Rectal smooth muscle tissue (tissue), 1 donor: Measurements from ENCODE around the gene C22orf39.

Source experiments
- H3K27ac ChIP-seq: one replicate; pipeline ENCODE4 v1.7.0; 2013; ENCODE audit warnings: low read depth, low read length, inconsistent platforms
- H3K27me3 ChIP-seq: one replicate; pipeline ENCODE4 v1.7.0; 2013; ENCODE audit warnings: low read length; ENCODE audit not compliant: control insufficient read depth, insufficient read depth
- H3K36me3 ChIP-seq: one replicate; pipeline ENCODE4 v1.7.0; 2013; ENCODE audit warnings: low read length; ENCODE audit not compliant: control insufficient read depth, insufficient read depth
- H3K4me1 ChIP-seq: one replicate; pipeline ENCODE4 v1.7.0; 2013; ENCODE audit warnings: low read length; ENCODE audit not compliant: control insufficient read depth, insufficient read depth
- H3K4me3 ChIP-seq: one replicate; pipeline ENCODE4 v1.7.0; 2013; ENCODE audit warnings: low read length
- H3K9ac ChIP-seq: one replicate; pipeline ENCODE4 v1.7.0; 2013; ENCODE audit warnings: low read length

Gene C22orf39

DNA sequence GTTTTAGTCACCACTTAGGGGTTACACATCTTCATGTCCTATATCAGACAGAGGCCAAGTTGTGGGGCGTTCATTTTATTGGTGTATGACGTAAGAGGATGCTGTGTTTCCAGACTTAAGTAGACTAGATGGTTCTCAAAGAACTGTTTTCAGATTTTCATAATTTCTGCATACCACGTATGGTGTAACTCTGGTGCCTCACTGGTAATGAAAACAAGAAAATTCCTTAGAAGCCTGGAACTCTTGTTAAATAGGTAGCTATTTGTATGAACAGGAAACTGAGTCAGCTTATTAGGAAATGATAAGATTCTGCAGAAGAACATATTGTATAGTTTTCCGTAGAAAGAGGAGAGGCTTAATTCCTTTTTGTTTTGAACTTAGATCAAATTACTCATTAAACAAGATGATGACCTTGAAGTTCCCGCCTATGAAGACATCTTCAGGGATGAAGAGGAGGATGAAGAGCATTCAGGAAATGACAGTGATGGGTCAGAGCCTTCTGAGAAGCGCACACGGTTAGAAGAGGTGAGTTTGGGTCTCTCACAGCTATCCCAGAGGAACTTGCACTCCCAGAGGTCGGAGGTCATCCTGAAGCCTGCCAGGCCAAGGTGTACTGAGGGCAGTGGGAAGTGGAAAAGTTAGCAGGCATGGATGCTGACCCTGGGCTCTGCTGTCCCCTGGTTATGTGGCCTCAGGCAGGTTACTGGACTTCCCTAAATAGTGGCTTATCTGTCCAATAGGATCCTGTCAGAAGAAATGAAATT is 36.2 kb upstream of the C22orf39 start:
- no peaks in the 10 kb centered on the region for H3K36me3 ChIP-seq
- H3K9ac ChIP-seq = no peak overlapping the region
- H3K4me3 ChIP-seq = no peak overlapping the region
- no peaks in the 10 kb centered on the region for H3K4me1 ChIP-seq
- no peak overlapping the region for H3K27ac ChIP-seq
- H3K27me3 ChIP-seq = no peaks in the 10 kb centered on the region

DNA sequence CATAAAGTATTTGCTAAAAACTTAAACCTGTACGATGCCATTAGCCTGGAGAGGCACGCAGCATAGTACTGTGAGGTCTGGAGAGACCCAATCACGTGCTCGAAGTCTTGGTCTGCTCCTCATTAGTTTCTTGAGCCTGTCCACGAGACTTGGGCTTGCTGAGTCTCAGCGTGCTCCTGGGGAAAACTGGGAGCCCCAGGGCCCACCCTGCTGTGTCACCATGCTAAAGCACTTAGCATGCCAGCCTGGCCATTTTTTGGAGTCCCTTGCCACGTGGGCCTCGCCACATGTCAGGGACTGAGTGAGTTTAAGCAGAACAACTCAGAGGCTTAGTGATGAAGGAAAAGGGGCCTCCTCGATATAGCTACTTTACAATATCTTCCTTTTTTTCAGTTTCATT is 34.8 kb upstream of the C22orf39 start:
- H3K27me3 ChIP-seq = no peaks in the 10 kb centered on the region
- no peaks in the 10 kb centered on the region for H3K36me3 ChIP-seq
- no peak overlapping the region for H3K27ac ChIP-seq
- H3K4me3 ChIP-seq = no peak overlapping the region
- H3K4me1 ChIP-seq = peaks cover 9% of the 10 kb centered on the region
- no peak overlapping the region for H3K9ac ChIP-seq

DNA sequence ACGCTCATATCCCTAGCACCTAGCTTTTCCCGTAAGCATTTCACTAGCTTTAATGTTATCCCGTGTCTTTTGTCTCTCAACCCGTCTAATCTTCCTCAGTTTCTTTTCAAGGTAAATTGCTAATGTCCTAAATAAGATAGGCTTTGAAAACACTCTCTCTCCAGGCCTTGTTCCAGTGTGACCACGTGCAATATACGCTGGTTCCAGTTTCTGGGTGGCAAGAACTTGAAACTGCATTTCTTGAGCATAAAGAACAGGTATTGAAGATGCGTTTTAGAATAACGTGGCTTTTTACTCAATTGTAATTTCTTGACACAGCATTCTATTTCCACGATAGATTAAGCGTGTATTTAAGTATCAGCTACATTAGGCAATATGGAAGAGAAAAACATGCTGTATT is 33.3 kb upstream of the C22orf39 start:
- Histone ChIP-seq H3K27ac (no peak overlapping the region), H3K4me1 (peaks cover 9% of the 10 kb centered on the region), H3K27me3 (no peaks in the 10 kb centered on the region), H3K9ac (no peak overlapping the region), H3K4me3 (no peak overlapping the region), H3K36me3 (no peaks in the 10 kb centered on the region)

DNA sequence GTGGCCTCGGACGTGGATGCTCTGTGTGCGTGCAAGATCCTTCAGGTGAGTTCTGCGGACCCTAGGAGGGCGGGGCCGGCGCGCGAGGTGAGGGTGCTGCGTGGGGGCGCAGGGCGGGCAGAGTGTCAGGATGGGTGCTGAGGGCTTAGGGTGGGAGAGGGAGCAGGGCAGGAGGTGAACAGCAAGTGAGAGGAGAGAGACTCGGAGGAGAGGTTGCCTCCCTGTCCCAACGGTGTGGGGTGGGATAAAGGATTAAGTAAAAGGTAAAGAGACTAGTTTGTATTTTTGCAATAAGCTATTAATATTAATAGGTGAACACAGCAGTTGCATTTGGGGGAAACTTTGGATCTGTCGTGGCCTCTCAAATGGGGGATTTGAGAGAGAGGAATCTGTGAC is 32.7 kb upstream of the C22orf39 start:
- peaks cover 9% of the 10 kb centered on the region for H3K4me1 ChIP-seq
- no peaks in the 10 kb centered on the region for H3K36me3 ChIP-seq
- peak overlapping the region; percentile 52 for H3K4me3 ChIP-seq
- no peak overlapping the region for H3K9ac ChIP-seq
- H3K27ac ChIP-seq = no peak overlapping the region
- H3K27me3 ChIP-seq = no peaks in the 10 kb centered on the region

DNA sequence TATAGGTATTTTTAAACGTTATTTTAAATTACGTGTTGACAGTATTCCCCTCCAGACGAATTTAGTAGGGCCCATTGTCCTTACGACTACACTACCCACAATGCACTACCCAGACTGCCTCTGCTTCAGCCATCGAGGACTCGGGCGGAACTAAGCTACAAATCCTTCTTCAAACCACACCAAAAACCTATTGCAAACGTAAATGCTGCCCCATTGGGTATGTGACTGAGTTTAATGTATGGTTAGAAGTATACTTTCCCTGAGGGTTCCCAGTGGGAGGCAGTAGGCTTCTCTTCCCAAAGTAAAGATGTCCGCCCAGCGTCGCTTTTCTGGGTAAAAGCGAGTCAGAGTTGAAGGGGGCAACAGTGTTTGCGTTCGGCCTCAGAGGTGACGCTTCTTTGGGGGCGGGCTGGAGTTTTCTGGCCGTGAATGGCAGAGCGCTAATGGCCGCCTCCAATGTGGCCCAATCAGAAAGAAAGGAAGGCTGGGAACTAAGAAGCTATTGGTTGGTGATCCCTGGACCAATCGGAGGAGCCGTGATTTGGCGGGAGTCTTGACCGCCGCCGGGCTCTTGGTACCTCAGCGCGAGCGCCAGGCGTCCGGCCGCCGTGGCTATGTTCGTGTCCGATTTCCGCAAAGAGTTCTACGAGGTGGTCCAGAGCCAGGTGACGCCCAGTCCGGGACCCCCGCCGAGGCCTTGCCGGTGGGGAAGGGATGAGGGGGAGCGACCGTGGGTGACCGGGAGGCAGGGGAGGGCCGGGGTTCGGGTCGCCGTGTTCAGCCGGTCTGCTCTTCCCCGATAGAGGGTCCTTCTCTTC is 32.1 kb upstream of the C22orf39 start, which contains the start of gene CDC45:
Gene CDC45 (plus strand): TSS at position 566 of the 818 bp plus-strand sequence. CDS start 49 bp downstream, at position 615.
- Histone ChIP-seq H3K4me3 (peak within 1 kb of the TSS; percentile 89), H3K4me1 (peaks cover 9% of the 10 kb centered on the region), H3K9ac (peak within 1 kb of the TSS; percentile 81), H3K27ac (peak within 1 kb of the TSS; percentile 100), H3K27me3 (no peaks in the 10 kb centered on the region), H3K36me3 (peaks cover 3% of the 10 kb centered on the region)

DNA sequence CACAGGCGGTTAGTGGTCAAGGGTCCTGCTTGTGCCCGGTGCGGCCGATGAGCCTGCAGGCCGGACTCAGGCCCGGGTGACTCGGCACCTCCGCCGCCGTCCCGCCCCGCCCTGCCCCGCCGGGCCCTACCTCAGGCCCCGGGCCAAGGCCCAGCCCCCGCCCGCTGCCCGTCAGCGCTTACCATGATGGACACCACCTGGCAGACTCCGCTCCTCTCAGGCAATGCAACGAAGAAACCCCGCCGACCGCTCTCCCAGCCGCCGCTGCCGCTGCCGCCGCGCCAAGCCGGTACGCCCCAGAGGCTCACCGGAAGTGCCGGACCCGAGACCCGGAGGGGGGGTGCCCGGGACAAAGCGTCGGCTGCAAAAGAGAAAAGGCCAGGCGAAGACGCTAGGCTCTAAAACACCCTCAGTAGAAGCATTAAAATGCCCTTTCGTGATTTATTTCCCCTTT is 31.4 kb upstream of the C22orf39 start, which contains the start of gene UFD1:
Gene UFD1 (minus strand): TSS at position 293 of the 454 bp plus-strand sequence. CDS start 108 bp downstream, at position 185.
- Histone ChIP-seq H3K4me3 (peak within 1 kb of the TSS; percentile 89), H3K9ac (peak within 1 kb of the TSS; percentile 81), H3K27me3 (no peaks in the 10 kb centered on the region), H3K4me1 (peaks cover 9% of the 10 kb centered on the region), H3K27ac (peak within 1 kb of the TSS; percentile 100), H3K36me3 (peaks cover 4% of the 10 kb centered on the region)

DNA sequence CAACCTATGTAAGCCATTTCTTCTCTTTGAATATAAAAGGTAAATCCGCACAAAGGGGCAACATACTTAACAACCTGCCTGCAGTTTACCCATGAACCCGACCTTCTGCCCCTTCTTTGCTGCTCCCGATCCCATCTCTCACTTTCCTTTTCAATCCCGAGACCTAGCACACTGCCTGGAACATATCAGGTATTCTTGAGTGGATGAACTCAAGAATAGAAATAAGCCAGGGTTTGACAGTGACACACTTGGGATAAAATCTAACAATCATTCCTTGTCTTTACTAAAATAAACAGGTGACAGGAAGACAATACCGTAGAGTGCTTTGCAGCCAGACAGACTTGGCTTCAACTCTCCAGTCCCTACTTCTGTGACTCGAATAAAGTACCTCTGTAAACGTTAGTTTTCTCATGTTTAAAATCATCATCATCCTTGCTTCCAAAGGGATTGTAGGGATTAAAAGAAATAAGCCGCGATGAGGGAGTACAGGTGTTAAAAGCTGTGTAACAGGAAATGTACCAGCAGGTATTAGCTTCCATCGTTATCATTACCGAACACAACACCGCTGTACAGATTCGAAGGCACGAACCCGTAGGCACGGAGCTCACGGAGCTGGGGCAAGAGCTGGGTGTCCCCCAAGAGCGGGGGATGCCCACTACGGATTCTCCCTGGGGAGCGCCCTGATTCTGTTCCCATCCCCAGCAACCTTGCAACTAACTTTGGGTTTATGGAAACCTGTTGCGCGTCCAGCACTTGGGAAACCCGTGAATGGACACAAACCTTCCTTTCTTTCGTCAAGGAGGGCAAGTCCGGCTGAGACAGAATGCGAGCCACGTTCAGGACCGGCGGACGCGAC is 30.8 kb upstream of the C22orf39 start:
- Histone ChIP-seq H3K27me3 (no peaks in the 10 kb centered on the region), H3K36me3 (peaks cover 8% of the 10 kb centered on the region), H3K9ac (peak overlapping the region; percentile 70), H3K4me1 (peaks cover 9% of the 10 kb centered on the region), H3K4me3 (peak overlapping the region; percentile 89), H3K27ac (peak overlapping the region; percentile 100)

DNA sequence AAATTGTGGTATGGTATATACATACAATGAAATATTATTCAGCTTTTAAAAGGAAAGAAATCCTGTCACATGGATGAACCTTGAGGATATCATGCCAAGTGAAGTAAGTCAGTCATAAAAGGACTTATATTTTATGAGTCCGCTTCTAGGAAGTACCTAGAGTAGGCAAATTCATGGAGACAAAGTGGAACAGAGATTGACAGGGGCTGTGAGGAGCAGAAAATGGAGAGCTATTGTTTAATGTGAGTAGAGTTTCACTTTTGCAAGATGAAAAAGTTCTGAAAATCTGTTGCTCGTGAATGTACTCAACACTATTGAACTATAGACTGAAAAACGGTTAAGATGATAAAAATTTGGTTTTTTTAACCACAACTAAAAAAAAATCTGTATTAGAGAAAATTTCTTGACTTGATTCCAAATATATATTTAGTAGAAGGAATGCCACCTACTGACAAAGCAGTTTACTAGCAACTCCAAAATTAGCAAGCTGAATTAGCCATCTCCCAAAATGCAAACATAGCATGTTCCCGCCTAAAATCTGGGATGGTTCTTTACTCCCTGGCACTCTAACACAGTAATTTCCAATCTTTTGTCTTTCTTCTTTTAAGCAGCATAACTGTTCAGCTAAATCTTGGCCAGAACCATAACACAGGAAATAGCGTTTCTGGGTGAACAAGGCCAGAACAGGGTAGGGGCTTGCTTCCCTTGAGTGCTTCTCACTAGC is 30.0 kb upstream of the C22orf39 start:
- Histone ChIP-seq H3K27ac (no peak overlapping the region), H3K4me3 (peak overlapping the region; percentile 89), H3K9ac (peak overlapping the region; percentile 32), H3K4me1 (peaks cover 9% of the 10 kb centered on the region), H3K27me3 (no peaks in the 10 kb centered on the region), H3K36me3 (peaks cover 9% of the 10 kb centered on the region)

DNA sequence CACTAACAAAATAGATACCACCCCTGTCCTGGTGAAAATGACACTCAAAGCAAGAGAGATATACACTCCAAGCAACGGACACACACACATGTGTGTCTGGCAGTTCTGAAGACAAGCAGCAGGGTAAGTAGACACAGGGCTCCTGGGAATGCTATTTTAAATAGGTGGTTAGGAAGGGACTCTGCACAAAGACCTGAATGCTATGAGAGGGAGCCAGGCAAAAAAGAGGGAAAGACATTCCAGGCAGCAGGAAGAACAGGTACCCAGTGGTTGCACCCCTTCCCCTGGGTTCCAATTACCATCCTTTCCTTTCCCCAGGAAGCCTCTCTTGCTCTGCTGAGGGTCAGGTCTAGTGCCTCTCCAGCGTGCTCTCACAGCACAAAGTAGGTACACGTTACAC is 28.5 kb upstream of the C22orf39 start:
- Histone ChIP-seq H3K27me3 (no peaks in the 10 kb centered on the region), H3K27ac (no peak overlapping the region), H3K9ac (no peak overlapping the region), H3K4me3 (no peak overlapping the region), H3K4me1 (peaks cover 9% of the 10 kb centered on the region), H3K36me3 (peaks cover 21% of the 10 kb centered on the region)

DNA sequence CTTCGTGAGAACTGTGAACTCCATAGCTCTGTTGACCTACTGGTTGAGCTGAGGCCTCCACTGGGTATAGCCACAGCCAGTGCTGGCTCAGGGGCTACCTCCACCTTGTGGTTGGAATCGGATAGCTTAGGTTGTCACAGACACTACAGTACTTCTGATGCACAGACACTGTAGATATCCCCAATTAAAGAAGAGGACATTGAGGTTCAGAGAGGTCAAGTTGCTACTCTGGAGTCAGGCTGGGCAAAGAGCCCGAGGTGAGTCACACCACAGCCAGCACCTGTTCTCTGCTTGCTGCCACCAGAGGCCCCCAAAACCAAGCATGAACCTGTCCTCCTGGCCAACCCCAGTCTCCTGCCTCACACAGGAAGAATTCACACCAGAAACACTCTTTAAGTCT is 26.1 kb upstream of the C22orf39 start:
- H3K9ac ChIP-seq = no peak overlapping the region
- H3K4me1 ChIP-seq = peaks cover 9% of the 10 kb centered on the region
- no peaks in the 10 kb centered on the region for H3K27me3 ChIP-seq
- H3K4me3 ChIP-seq = no peak overlapping the region
- H3K36me3 ChIP-seq = peaks cover 39% of the 10 kb centered on the region
- H3K27ac ChIP-seq = no peak overlapping the region

DNA sequence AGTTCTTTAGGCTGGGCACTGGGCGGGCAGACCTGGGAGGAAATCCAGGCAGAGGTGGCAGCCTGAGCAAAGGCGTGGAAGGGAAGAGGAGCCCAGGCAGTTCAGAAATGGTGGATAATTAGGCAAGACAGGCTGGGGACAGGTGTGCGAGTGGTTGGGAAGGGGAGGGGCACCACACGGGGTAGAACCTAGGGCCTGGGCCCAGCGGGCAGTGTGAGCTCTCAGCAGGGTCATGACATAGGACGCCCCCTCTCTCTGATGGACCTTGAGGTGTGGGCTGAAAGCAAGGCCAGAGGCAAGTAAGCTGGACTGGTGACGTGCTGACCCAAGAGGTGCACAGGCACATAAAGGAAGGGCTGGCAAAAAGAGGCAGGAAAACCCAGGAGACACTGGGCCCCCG is 24.7 kb upstream of the C22orf39 start:
- H3K4me3 ChIP-seq = no peak overlapping the region
- no peaks in the 10 kb centered on the region for H3K27me3 ChIP-seq
- no peak overlapping the region for H3K9ac ChIP-seq
- H3K27ac ChIP-seq = no peak overlapping the region
- peaks cover 52% of the 10 kb centered on the region for H3K36me3 ChIP-seq
- H3K4me1 ChIP-seq = no peaks in the 10 kb centered on the region
